ENCODE data around the gene GATA3. TPM values are rescaled to one million over a fixed set of nuclear protein-coding genes. Genes with fewer than 3 reads are reported as not detected.

GATA3 gene
- total and polyA plus RNA-seq, 7 experiments from 2014 or later: 24.0 to 60.1 (median 33.4) TPM

GRCh38 chr10:8071006-8071405 is 16.5 kb downstream of the GATA3 start:
- Mint-ChIP-seq H3K27ac (peak overlapping the region in 7 of 9 donors; percentile 42 to 80 (median 74)), H3K4me3 (no peak overlapping the region)
- CTCF ChIA-PET: interaction anchor here (0.7 to 2.6 kb wide), 2 partner anchors 11 to 247 kb away, joined by 3 to 10 read pairs; no protein-coding TSS in a partner anchor

GRCh38 chr10:8071666-8072065 is 17.2 kb downstream of the GATA3 start:
- ATAC-seq (no peak), DNase-seq (no peak)
- Histone ChIP-seq H3K27ac (ENCODE audit: low read depth, low read length) (no peak overlapping the region), H3K4me1 (ENCODE audit: control insufficient read depth in 2 of 2, insufficient read depth in 2 of 2, low read length in 2 of 2) (peaks cover 9 to 32% of the 10 kb centered on the region in 2 donors), H3K9me3 (ENCODE audit: control insufficient read depth in 2 of 3, low read length in 3 of 3) (no peaks in the 10 kb centered on the region), H3K27me3 (ENCODE audit: control insufficient read depth in 2 of 2, insufficient read depth in 2 of 2, low read length in 2 of 2) (no peaks in the 10 kb centered on the region), H3K36me3 (ENCODE audit: control insufficient read depth in 2 of 3, insufficient read depth in 3 of 3, low read length in 3 of 3) (peaks cover 30 to 83% (median 48%) of the 10 kb centered on the region in 3 experiments), H3K4me3 (ENCODE audit: low read length) (no peak overlapping the region)
- Mint-ChIP-seq H3K9me3 (no peaks in the 10 kb centered on the region), H3K4me1 (peaks cover 34 to 81% (median 70%) of the 10 kb centered on the region in 7 donors), H3K27me3 (no peaks in the 10 kb centered on the region), H3K27ac (peak overlapping the region in 6 of 9 donors; percentile 30 to 91 (median 66)), H3K36me3 (peaks cover 26 to 78% (median 61%) of the 10 kb centered on the region in 5 donors), H3K4me3 (no peak overlapping the region)
- intact Hi-C loops (cut with micrococcal nuclease): no loop called here
- CTCF ChIA-PET: interaction anchor here (2.6 kb wide), 1 partner anchor 11 kb away, joined by 10 read pairs; no protein-coding TSS in a partner anchor
- POLR2A ChIA-PET: interaction anchor here (2.8 kb wide), 1 partner anchor 10 kb away, joined by 23 read pairs; no protein-coding TSS in a partner anchor

More at GRCh38 chr10:8071006-8071405, 16.5 kb downstream of the GATA3 start:
- POLR2A ChIA-PET: interaction anchor here (2.8 kb wide), 1 partner anchor 10 kb away, joined by 23 read pairs; no protein-coding TSS in a partner anchor
- no peak for DNase-seq
- Mint-ChIP-seq H3K9me3 (no peaks in the 10 kb centered on the region), H3K36me3 (peaks cover 26 to 84% (median 68%) of the 10 kb centered on the region in 5 donors), H3K4me1 (peaks cover 38 to 87% (median 76%) of the 10 kb centered on the region in 7 donors), H3K27me3 (no peaks in the 10 kb centered on the region)
- ATAC-seq: no peak
- H3K27me3 ChIP-seq (ENCODE audit: control insufficient read depth in 2 of 2, insufficient read depth in 2 of 2, low read length in 2 of 2): no peaks in the 10 kb centered on the region
- peaks cover 16 to 37% of the 10 kb centered on the region in 2 donors for H3K4me1 ChIP-seq (ENCODE audit: control insufficient read depth in 2 of 2, insufficient read depth in 2 of 2, low read length in 2 of 2)
- H3K27ac ChIP-seq (ENCODE audit: low read depth, low read length): no peak overlapping the region
- no peaks in the 10 kb centered on the region for H3K9me3 ChIP-seq (ENCODE audit: control insufficient read depth in 2 of 3, low read length in 3 of 3)
- peaks cover 36 to 90% (median 53%) of the 10 kb centered on the region in 3 experiments for H3K36me3 ChIP-seq (ENCODE audit: control insufficient read depth in 2 of 3, insufficient read depth in 3 of 3, low read length in 3 of 3)
- H3K4me3 ChIP-seq (ENCODE audit: low read length): no peak overlapping the region
- intact Hi-C loops (cut with micrococcal nuclease): no loop called here

GRCh38 chr10:8072211-8072610 is 17.7 kb downstream of the GATA3 start:
- DNase-seq (no peak), ATAC-seq (no peak)
- Histone ChIP-seq H3K36me3 (ENCODE audit: control insufficient read depth in 2 of 3, insufficient read depth in 3 of 3, low read length in 3 of 3) (peaks cover 29 to 78% (median 43%) of the 10 kb centered on the region in 3 experiments), H3K9me3 (ENCODE audit: control insufficient read depth in 2 of 3, low read length in 3 of 3) (no peaks in the 10 kb centered on the region), H3K4me3 (ENCODE audit: low read length) (no peak overlapping the region), H3K27me3 (ENCODE audit: control insufficient read depth in 2 of 2, insufficient read depth in 2 of 2, low read length in 2 of 2) (no peaks in the 10 kb centered on the region), H3K27ac (ENCODE audit: low read depth, low read length) (no peak overlapping the region), H3K4me1 (ENCODE audit: control insufficient read depth in 2 of 2, insufficient read depth in 2 of 2, low read length in 2 of 2) (peaks cover 9 to 26% of the 10 kb centered on the region in 2 donors)
- Mint-ChIP-seq H3K27ac (peak overlapping the region in 7 of 9 donors; percentile 6 to 91 (median 73)), H3K9me3 (no peaks in the 10 kb centered on the region), H3K27me3 (no peaks in the 10 kb centered on the region), H3K4me3 (no peak overlapping the region), H3K36me3 (peaks cover 26 to 72% (median 56%) of the 10 kb centered on the region in 5 donors), H3K4me1 (peaks cover 29 to 75% (median 64%) of the 10 kb centered on the region in 7 donors)
- ChIA-PET CTCF (no interaction called here), POLR2A (interaction anchor here (2.8 kb wide), 1 partner anchor 11 kb away, joined by 23 read pairs; no protein-coding TSS in a partner anchor)
- intact Hi-C loops (cut with micrococcal nuclease): no loop called here

GRCh38 chr10:8073691-8074416 is 19.4 kb downstream of the GATA3 start:
- Histone ChIP-seq H3K4me3 (ENCODE audit: low read length) (no peak overlapping the region), H3K4me1 (ENCODE audit: control insufficient read depth in 2 of 2, insufficient read depth in 2 of 2, low read length in 2 of 2) (peaks cover 1 to 13% of the 10 kb centered on the region in 2 donors), H3K27me3 (ENCODE audit: control insufficient read depth in 2 of 2, insufficient read depth in 2 of 2, low read length in 2 of 2) (no peaks in the 10 kb centered on the region), H3K27ac (ENCODE audit: low read depth, low read length) (no peak overlapping the region), H3K9me3 (ENCODE audit: control insufficient read depth in 2 of 3, low read length in 3 of 3) (no peaks in the 10 kb centered on the region), H3K36me3 (ENCODE audit: control insufficient read depth in 2 of 3, insufficient read depth in 3 of 3, low read length in 3 of 3) (peaks cover 29 to 74% (median 42%) of the 10 kb centered on the region in 3 experiments)
- CTCF ChIA-PET: interaction anchor here (0.8 to 1.1 kb wide), 2 partner anchors 13 to 306 kb away, joined by 3 read pairs; no protein-coding TSS in a partner anchor
- Mint-ChIP-seq H3K27me3 (no peaks in the 10 kb centered on the region), H3K4me3 (no peak overlapping the region), H3K4me1 (peaks cover 30 to 59% (median 50%) of the 10 kb centered on the region in 7 donors), H3K27ac (peak overlapping the region in 8 of 9 donors; percentile 15 to 80 (median 62)), H3K9me3 (no peaks in the 10 kb centered on the region), H3K36me3 (peaks cover 29 to 68% (median 49%) of the 10 kb centered on the region in 5 donors)
- DNase-seq: no peak
- POLR2A ChIA-PET: no interaction called here
- ATAC-seq: peak; percentile 20
- intact Hi-C loops (cut with micrococcal nuclease): no loop called here

GRCh38 chr10:8074881-8075280 is 20.4 kb downstream of the GATA3 start:
- Histone ChIP-seq H3K27me3 (ENCODE audit: control insufficient read depth in 2 of 2, insufficient read depth in 2 of 2, low read length in 2 of 2) (no peaks in the 10 kb centered on the region), H3K27ac (ENCODE audit: low read depth, low read length) (no peak overlapping the region), H3K4me3 (ENCODE audit: low read length) (no peak overlapping the region), H3K4me1 (ENCODE audit: control insufficient read depth in 2 of 2, insufficient read depth in 2 of 2, low read length in 2 of 2) (peaks cover 0 to 8% of the 10 kb centered on the region in 2 donors), H3K9me3 (ENCODE audit: control insufficient read depth in 2 of 3, low read length in 3 of 3) (no peaks in the 10 kb centered on the region), H3K36me3 (ENCODE audit: control insufficient read depth in 2 of 3, insufficient read depth in 3 of 3, low read length in 3 of 3) (peaks cover 23 to 63% (median 34%) of the 10 kb centered on the region in 3 experiments)
- Mint-ChIP-seq H3K4me3 (no peak overlapping the region), H3K27me3 (no peaks in the 10 kb centered on the region), H3K4me1 (peaks cover 24 to 48% (median 42%) of the 10 kb centered on the region in 7 donors), H3K9me3 (no peaks in the 10 kb centered on the region), H3K27ac (peak overlapping the region in 7 of 9 donors; percentile 1 to 74 (median 48)), H3K36me3 (peaks cover 23 to 66% (median 40%) of the 10 kb centered on the region in 5 donors)
- ChIA-PET CTCF (interaction anchor here (0.7 kb wide), 1 partner anchor 16 kb away, joined by 3 read pairs; no protein-coding TSS in a partner anchor), POLR2A (interaction anchor here (2.2 kb wide), 1 partner anchor 15 kb away, joined by 8 read pairs; no protein-coding TSS in a partner anchor)
- intact Hi-C loops (cut with micrococcal nuclease): no loop called here
- no peak for ATAC-seq
- DNase-seq: no peak

- no peaks in the 10 kb centered on the region for H3K27me3 ChIP-seq (ENCODE audit: control insufficient read depth in 2 of 2, insufficient read depth in 2 of 2, low read length in 2 of 2)
- peaks cover 0 to 6% of the 10 kb centered on the region in 2 donors for H3K4me1 ChIP-seq (ENCODE audit: control insufficient read depth in 2 of 2, insufficient read depth in 2 of 2, low read length in 2 of 2)
- Mint-ChIP-seq H3K9me3 (no peaks in the 10 kb centered on the region), H3K27ac (peak overlapping the region in 1 of 9 donors; percentile 48), H3K36me3 (peaks cover 19 to 62% (median 37%) of the 10 kb centered on the region in 5 donors), H3K4me1 (peaks cover 21 to 42% (median 38%) of the 10 kb centered on the region in 7 donors), H3K27me3 (no peaks in the 10 kb centered on the region), H3K4me3 (no peak overlapping the region)
- DNase-seq (no peak), ATAC-seq (no peak)
- H3K9me3 ChIP-seq (ENCODE audit: control insufficient read depth in 2 of 3, low read length in 3 of 3): no peaks in the 10 kb centered on the region
- peaks cover 20 to 58% (median 32%) of the 10 kb centered on the region in 3 experiments for H3K36me3 ChIP-seq (ENCODE audit: control insufficient read depth in 2 of 3, insufficient read depth in 3 of 3, low read length in 3 of 3)
- intact Hi-C loops (cut with micrococcal nuclease): no loop called here
- H3K27ac ChIP-seq (ENCODE audit: low read depth, low read length): no peak overlapping the region
- ChIA-PET POLR2A (interaction anchor here (2.2 kb wide), 1 partner anchor 16 kb away, joined by 8 read pairs; no protein-coding TSS in a partner anchor), CTCF (interaction anchor here (0.6 to 1.0 kb wide), 4 partner anchors 16 to 1784 kb away, joined by 3 read pairs; no protein-coding TSS in a partner anchor)
- no peak overlapping the region for H3K4me3 ChIP-seq (ENCODE audit: low read length)
Observed at GRCh38 chr10:8075282-8076260, 21.1 kb downstream of the GATA3 start.
